ENCODE results near the gene ABHD16B. TPM values are rescaled to one million over a fixed set of nuclear protein-coding genes. Genes with fewer than 3 reads are reported as not detected.
"Not testable (repeated sequence)": the region's sequence is repeated elsewhere in the genome, so short reads cannot be mapped to it uniquely, and the experiment has no call there.

ABHD16B gene
- total and polyA plus RNA-seq, 4 experiments from 2014 or later = not detected

- Histone ChIP-seq H3K4me1 (ENCODE audit: insufficient read depth, low read length) (peaks cover 21% of the 10 kb centered on the region), H3K27me3 (ENCODE audit: insufficient read depth, low read length) (peaks cover 12% of the 10 kb centered on the region)
- POLR2A ChIA-PET (ENCODE audit: partially characterized antibody); H3K36me3 Mint-ChIP-seq; H3K4me1 Mint-ChIP-seq; H3K4me3 ChIP-seq (ENCODE audit: low read length in 2 of 2); H3K36me3 ChIP-seq (ENCODE audit: insufficient read depth, low read length); intact Hi-C loops (cut with micrococcal nuclease); H3K9me3 ChIP-seq (ENCODE audit: control insufficient read depth in 1 of 2, low read length in 2 of 2); H3K27ac ChIP-seq (ENCODE audit: low read depth, low read length); H3K9me3 Mint-ChIP-seq; H3K27ac Mint-ChIP-seq; H3K4me3 Mint-ChIP-seq; DNase-seq: not testable (repeated sequence)
- CTCF ChIA-PET (ENCODE audit: partially characterized antibody) = interaction anchor here (0.6 kb wide), 1 partner anchor 246 kb away, joined by 3 read pairs; no protein-coding TSS in a partner anchor
- H3K27me3 Mint-ChIP-seq = peaks cover 12 to 13% of the 10 kb centered on the region in 2 donors
These were observed 9.8 kb upstream of the ABHD16B start for GRCh38 chr20:63851548-63851943.

GRCh38 chr20:63853733-63854068, 7.6 kb upstream of the ABHD16B start:
- H3K27ac Mint-ChIP-seq, H3K4me3 Mint-ChIP-seq: not testable (repeated sequence)

GRCh38 chr20:63854069-63854765, 7.1 kb upstream of the ABHD16B start:
- POLR2A ChIA-PET (ENCODE audit: partially characterized antibody) = interaction anchor here (2.4 kb wide), 1 partner anchor 10 kb away, joined by 16 read pairs; the partner anchor contains the start of gene TPD52L2
- intact Hi-C loops (cut with micrococcal nuclease) = no loop called here

More at GRCh38 chr20:63853733-63854068, 7.6 kb upstream of the ABHD16B start:
- Mint-ChIP-seq H3K27me3 (peaks cover 12 to 13% of the 10 kb centered on the region in 2 donors), H3K4me1 (peaks cover 8 to 24% (median 18%) of the 10 kb centered on the region in 4 donors)
- H3K9me3 Mint-ChIP-seq; CTCF ChIA-PET (ENCODE audit: partially characterized antibody); H3K36me3 Mint-ChIP-seq; H3K27ac ChIP-seq (ENCODE audit: low read depth, low read length); DNase-seq; H3K9me3 ChIP-seq (ENCODE audit: control insufficient read depth in 1 of 2, low read length in 2 of 2); H3K4me3 ChIP-seq (ENCODE audit: low read length in 2 of 2); intact Hi-C loops (cut with micrococcal nuclease); H3K27me3 ChIP-seq (ENCODE audit: insufficient read depth, low read length); H3K36me3 ChIP-seq (ENCODE audit: insufficient read depth, low read length): not testable (repeated sequence)
- peaks cover 22% of the 10 kb centered on the region for H3K4me1 ChIP-seq (ENCODE audit: insufficient read depth, low read length)
- POLR2A ChIA-PET (ENCODE audit: partially characterized antibody) = interaction anchor here (2.4 kb wide), 1 partner anchor 11 kb away, joined by 16 read pairs; the partner anchor contains the start of gene TPD52L2

GRCh38 chr20:63854766-63855362, 6.4 kb upstream of the ABHD16B start:
- no peak for DNase-seq
- peaks cover 12% of the 10 kb centered on the region in 2 donors for H3K27me3 Mint-ChIP-seq
- intact Hi-C loops (cut with micrococcal nuclease) = no loop called here
- CTCF ChIA-PET (ENCODE audit: partially characterized antibody) = no interaction called here
- no peak overlapping the region for H3K27ac Mint-ChIP-seq
- no peaks in the 10 kb centered on the region for H3K9me3 Mint-ChIP-seq
- peaks cover 28% of the 10 kb centered on the region for H3K4me1 ChIP-seq (ENCODE audit: insufficient read depth, low read length)
- no peak overlapping the region for H3K27ac ChIP-seq (ENCODE audit: low read depth, low read length)
- H3K36me3 ChIP-seq (ENCODE audit: insufficient read depth, low read length) = no peaks in the 10 kb centered on the region
- H3K4me3 ChIP-seq (ENCODE audit: low read length in 2 of 2) = no peak overlapping the region
- H3K27me3 ChIP-seq (ENCODE audit: insufficient read depth, low read length) = no peaks in the 10 kb centered on the region
- H3K4me1 Mint-ChIP-seq = peaks cover 10 to 30% (median 23%) of the 10 kb centered on the region in 4 donors
- POLR2A ChIA-PET (ENCODE audit: partially characterized antibody) = interaction anchor here (2.4 kb wide), 1 partner anchor 10 kb away, joined by 16 read pairs; the partner anchor contains the start of gene TPD52L2
- H3K9me3 ChIP-seq (ENCODE audit: control insufficient read depth in 1 of 2, low read length in 2 of 2) = no peaks in the 10 kb centered on the region
- H3K36me3 Mint-ChIP-seq = no peaks in the 10 kb centered on the region
- H3K4me3 Mint-ChIP-seq = no peak overlapping the region

More at GRCh38 chr20:63854069-63854765, 7.1 kb upstream of the ABHD16B start:
- no peak for DNase-seq
- peaks cover 12 to 13% of the 10 kb centered on the region in 2 donors for H3K27me3 Mint-ChIP-seq
- H3K4me3 Mint-ChIP-seq = no peak overlapping the region
- H3K4me1 Mint-ChIP-seq = peaks cover 10 to 28% (median 21%) of the 10 kb centered on the region in 4 donors
- peaks cover 27% of the 10 kb centered on the region for H3K4me1 ChIP-seq (ENCODE audit: insufficient read depth, low read length)
- no peaks in the 10 kb centered on the region for H3K36me3 Mint-ChIP-seq
- no peak overlapping the region for H3K27ac Mint-ChIP-seq
- CTCF ChIA-PET (ENCODE audit: partially characterized antibody) = no interaction called here
- H3K27ac ChIP-seq (ENCODE audit: low read depth, low read length) = no peak overlapping the region
- no peaks in the 10 kb centered on the region for H3K36me3 ChIP-seq (ENCODE audit: insufficient read depth, low read length)
- no peak overlapping the region for H3K4me3 ChIP-seq (ENCODE audit: low read length in 2 of 2)
- H3K9me3 ChIP-seq (ENCODE audit: control insufficient read depth in 1 of 2, low read length in 2 of 2) = no peaks in the 10 kb centered on the region
- no peaks in the 10 kb centered on the region for H3K27me3 ChIP-seq (ENCODE audit: insufficient read depth, low read length)
- no peaks in the 10 kb centered on the region for H3K9me3 Mint-ChIP-seq

- H3K36me3 ChIP-seq (ENCODE audit: insufficient read depth, low read length) = no peaks in the 10 kb centered on the region
- no peak overlapping the region for H3K27ac ChIP-seq (ENCODE audit: low read depth, low read length)
- no peak overlapping the region for H3K27ac Mint-ChIP-seq
- intact Hi-C loops (cut with micrococcal nuclease) = no loop called here
- peaks cover 9 to 30% (median 23%) of the 10 kb centered on the region in 4 donors for H3K4me1 Mint-ChIP-seq
- ChIA-PET POLR2A (ENCODE audit: partially characterized antibody) (interaction anchor here (2.4 kb wide), 1 partner anchor 9 kb away, joined by 16 read pairs; the partner anchor contains the start of gene TPD52L2), CTCF (ENCODE audit: partially characterized antibody) (no interaction called here)
- H3K9me3 ChIP-seq (ENCODE audit: control insufficient read depth in 1 of 2, low read length in 2 of 2) = no peaks in the 10 kb centered on the region
- DNase-seq = no peak
- peaks cover 11% of the 10 kb centered on the region in 2 donors for H3K27me3 Mint-ChIP-seq
- no peaks in the 10 kb centered on the region for H3K27me3 ChIP-seq (ENCODE audit: insufficient read depth, low read length)
- H3K4me3 Mint-ChIP-seq = no peak overlapping the region
- peaks cover 28% of the 10 kb centered on the region for H3K4me1 ChIP-seq (ENCODE audit: insufficient read depth, low read length)
- no peaks in the 10 kb centered on the region for H3K9me3 Mint-ChIP-seq
- H3K4me3 ChIP-seq (ENCODE audit: low read length in 2 of 2) = no peak overlapping the region
- H3K36me3 Mint-ChIP-seq = peaks cover 0 to 1% of the 10 kb centered on the region in 2 donors
These were observed 5.8 kb upstream of the ABHD16B start for GRCh38 chr20:63855363-63856097.

GRCh38 chr20:63856098-63856511, 5.2 kb upstream of the ABHD16B start:
- DNase-seq = no peak
- intact Hi-C loops (cut with micrococcal nuclease) = no loop called here
- peaks cover 28% of the 10 kb centered on the region for H3K4me1 ChIP-seq (ENCODE audit: insufficient read depth, low read length)
- H3K27me3 ChIP-seq (ENCODE audit: insufficient read depth, low read length) = no peaks in the 10 kb centered on the region
- H3K27ac Mint-ChIP-seq = no peak overlapping the region
- peaks cover 5% of the 10 kb centered on the region in 2 donors for H3K27me3 Mint-ChIP-seq
- no peaks in the 10 kb centered on the region for H3K9me3 ChIP-seq (ENCODE audit: control insufficient read depth in 1 of 2, low read length in 2 of 2)
- ChIA-PET POLR2A (ENCODE audit: partially characterized antibody) (interaction anchor here (2.4 kb wide), 1 partner anchor 8 kb away, joined by 16 read pairs; the partner anchor contains the start of gene TPD52L2), CTCF (ENCODE audit: partially characterized antibody) (no interaction called here)
- H3K4me3 Mint-ChIP-seq = no peak overlapping the region
- H3K36me3 Mint-ChIP-seq = peaks cover 0 to 6% of the 10 kb centered on the region in 2 donors
- H3K36me3 ChIP-seq (ENCODE audit: insufficient read depth, low read length) = no peaks in the 10 kb centered on the region
- H3K9me3 Mint-ChIP-seq = no peaks in the 10 kb centered on the region
- H3K4me3 ChIP-seq (ENCODE audit: low read length in 2 of 2) = no peak overlapping the region
- H3K4me1 Mint-ChIP-seq = peaks cover 8 to 30% (median 20%) of the 10 kb centered on the region in 4 donors
- H3K27ac ChIP-seq (ENCODE audit: low read depth, low read length) = no peak overlapping the region
